Measurements from ENCODE around the gene ZNF132. TPM values are rescaled to one million over a fixed set of nuclear protein-coding genes. Genes with fewer than 3 reads are reported as not detected.

Gene ZNF132
- total RNA-seq, 6 experiments from 2014 or later: 0.75 to 2.8 (median 1.0) TPM

GRCh38 chr19:58434217-58434616 lies 5.7 kb downstream of the ZNF132 start:
- Histone ChIP-seq H3K4me3 (no peak overlapping the region), H3K27me3 (no peaks in the 10 kb centered on the region), H3K9me3 (peaks cover 0 to 70% (median 17%) of the 10 kb centered on the region in 4 donors), H3K36me3 (peaks cover 0 to 33% (median 10%) of the 10 kb centered on the region in 4 donors), H3K27ac (no peak overlapping the region), H3K4me1 (peaks cover 0 to 3% (median 0%) of the 10 kb centered on the region in 4 donors)
- no peak for TF ChIP-seq CTCF (IDR thresholded peaks at IDR 0.05)
- no peak for TF ChIP-seq POLR2A (IDR thresholded peaks at IDR 0.05)
- intact Hi-C loops (cut with DNase I): no loop called here
- ATAC-seq (no peak), DNase-seq (no peak)
- WGBS (ENCODE audit: insufficient coverage, low coverage, low lambda C conversion rate, missing lambda C conversion rate): no CpG with 5 or more reads among the region's 2 CpGs

GRCh38 chr19:58429745-58430144 lies 10.2 kb downstream of the ZNF132 start:
- Histone ChIP-seq H3K36me3 (peaks cover 0 to 16% (median 5%) of the 10 kb centered on the region in 4 donors), H3K9me3 (peaks cover 0 to 67% (median 14%) of the 10 kb centered on the region in 4 donors), H3K4me3 (no peak overlapping the region), H3K4me1 (no peaks in the 10 kb centered on the region), H3K27ac (no peak overlapping the region), H3K27me3 (no peaks in the 10 kb centered on the region)
- ATAC-seq (no peak), DNase-seq (no peak)
- intact Hi-C loops (cut with DNase I): no loop called here
- TF ChIP-seq CTCF (IDR thresholded peaks at IDR 0.05) (no peak), POLR2A (IDR thresholded peaks at IDR 0.05) (no peak)

- DNase-seq (no peak), ATAC-seq (no peak)
- Histone ChIP-seq H3K4me1 (no peaks in the 10 kb centered on the region), H3K9me3 (peaks cover 0 to 56% (median 10%) of the 10 kb centered on the region in 4 donors), H3K27ac (no peak overlapping the region), H3K4me3 (no peak overlapping the region), H3K27me3 (no peaks in the 10 kb centered on the region), H3K36me3 (peaks cover 0 to 5% (median 0%) of the 10 kb centered on the region in 4 donors)
- WGBS (ENCODE audit: insufficient coverage, low coverage, low lambda C conversion rate, missing lambda C conversion rate): no CpG with 5 or more reads among the region's 1 CpG
- intact Hi-C loops (cut with DNase I): no loop called here
- no peak for TF ChIP-seq CTCF (IDR thresholded peaks at IDR 0.05)
- no peak for TF ChIP-seq POLR2A (IDR thresholded peaks at IDR 0.05)
Observed at GRCh38 chr19:58428617-58429016, 11.3 kb downstream of the ZNF132 start.

GRCh38 chr19:58417071-58417470 lies 22.9 kb downstream of the ZNF132 start:
- Histone ChIP-seq H3K36me3 (peaks cover 0 to 23% (median 12%) of the 10 kb centered on the region in 4 donors), H3K4me1 (no peaks in the 10 kb centered on the region), H3K27ac (no peak overlapping the region), H3K27me3 (no peaks in the 10 kb centered on the region), H3K9me3 (no peaks in the 10 kb centered on the region), H3K4me3 (no peak overlapping the region)
- DNase-seq: no peak
- no peak for ATAC-seq
- WGBS (ENCODE audit: insufficient coverage, low coverage, low lambda C conversion rate, missing lambda C conversion rate): 92% methylated on average over 7 of the region's 7 CpGs
- intact Hi-C loops (cut with DNase I): no loop called here
- TF ChIP-seq POLR2A (IDR thresholded peaks at IDR 0.05): no peak
- TF ChIP-seq CTCF (IDR thresholded peaks at IDR 0.05): no peak

- DNase-seq: no peak
- H3K4me3 ChIP-seq: no peak overlapping the region
- no CpG with 5 or more reads among the region's 5 CpGs for WGBS (ENCODE audit: insufficient coverage, low coverage, low lambda C conversion rate, missing lambda C conversion rate)
- ATAC-seq: no peak
- peaks cover 0 to 23% (median 12%) of the 10 kb centered on the region in 4 donors for H3K36me3 ChIP-seq
- intact Hi-C loops (cut with DNase I): no loop called here
- H3K9me3 ChIP-seq: no peaks in the 10 kb centered on the region
- no peaks in the 10 kb centered on the region for H3K27me3 ChIP-seq
- TF ChIP-seq POLR2A (IDR thresholded peaks at IDR 0.05) (no peak), CTCF (IDR thresholded peaks at IDR 0.05) (no peak)
- no peaks in the 10 kb centered on the region for H3K4me1 ChIP-seq
- H3K27ac ChIP-seq: no peak overlapping the region
Observed at GRCh38 chr19:58416604-58417003, 23.3 kb downstream of the ZNF132 start.

All from right lobe of liver (tissue), 6 donors.